GM19239 (cell line): ENCODE measurements around the gene MEGF6.

ENCODE experiments used
- DNase-seq: peaks from one replicate; pipeline ENCODE4 v3.0.0; 2011; ENCODE audit warnings: low spot score; ENCODE audit not compliant: insufficient read length
- FAIRE-seq: peaks from 2 replicates; lab custom pipeline; 2011; peaks lifted over from hg19 to GRCh38; lab: Jason Lieb, UNC

Gene MEGF6

GRCh38 chr1:3611170-3612019 lies at the start of gene MEGF6:
Gene MEGF6, minus strand, starts transcription at chr1:3611508. Its CDS starts 240 bp downstream, at chr1:3611268.
- no peak for DNase-seq
- FAIRE-seq = no peak

GRCh38 chr1:3660704-3661103 lies 49.4 kb upstream of the MEGF6 start:
- FAIRE-seq (peak; percentile 61), DNase-seq (no peak)

- no peak for DNase-seq
- FAIRE-seq = no peak
Observed at GRCh38 chr1:3659093-3659492, 47.8 kb upstream of the MEGF6 start.

GRCh38 chr1:3658231-3658615 lies 46.9 kb upstream of the MEGF6 start:
- DNase-seq (no peak), FAIRE-seq (peak; percentile 60)

- no peak for FAIRE-seq
- DNase-seq = no peak
Observed at GRCh38 chr1:3657578-3658230, 46.4 kb upstream of the MEGF6 start.

- FAIRE-seq (peak; percentile 4), DNase-seq (no peak)
Observed at GRCh38 chr1:3657096-3657475, 45.8 kb upstream of the MEGF6 start.

- FAIRE-seq = peak; percentile 99
- DNase-seq = peak; percentile 68
Observed at GRCh38 chr1:3656450-3657095, 45.3 kb upstream of the MEGF6 start.

- FAIRE-seq = peak; percentile 21
- no peak for DNase-seq
Observed at GRCh38 chr1:3654549-3655281, 43.4 kb upstream of the MEGF6 start.

GRCh38 chr1:3653286-3653618 lies 41.9 kb upstream of the MEGF6 start:
- no peak for FAIRE-seq

GRCh38 chr1:3652548-3653285 lies 41.4 kb upstream of the MEGF6 start:
- FAIRE-seq (no peak), DNase-seq (no peak)

More at GRCh38 chr1:3653286-3653618, 41.9 kb upstream of the MEGF6 start:
- no peak for DNase-seq

- FAIRE-seq = peak; percentile 69
Observed at GRCh38 chr1:3651930-3652547, 40.7 kb upstream of the MEGF6 start, which contains the start of gene TP73. Gene TP73, plus strand, starts transcription at chr1:3652516. Its CDS starts 29,850 bp downstream, at chr1:3682366.

GRCh38 chr1:3651026-3651929 lies 40.0 kb upstream of the MEGF6 start:
- no peak for DNase-seq
- FAIRE-seq = peak; percentile 56

More at GRCh38 chr1:3651930-3652547, 40.7 kb upstream of the MEGF6 start, which contains the start of gene TP73:
- no peak for DNase-seq

GRCh38 chr1:3650248-3651025 lies 39.1 kb upstream of the MEGF6 start:
- DNase-seq (no peak), FAIRE-seq (no peak)

GRCh38 chr1:3649342-3650247 lies 38.3 kb upstream of the MEGF6 start, which contains the start of gene WRAP73:
Gene WRAP73, minus strand, starts transcription at chr1:3650103. Its CDS starts 104 bp downstream, at chr1:3649999.
- FAIRE-seq (peak; percentile 97), DNase-seq (peak; percentile 99)

- FAIRE-seq = no peak
- no peak for DNase-seq
Observed at GRCh38 chr1:3646596-3646995, 35.3 kb upstream of the MEGF6 start.

- FAIRE-seq (no peak), DNase-seq (no peak)
Observed at GRCh38 chr1:3645666-3646355, 34.5 kb upstream of the MEGF6 start.
